ENCODE results near the gene SCAND1. TPM values are rescaled to one million over a fixed set of nuclear protein-coding genes. Genes with fewer than 3 reads are reported as not detected.

SCAND1 gene
- total and polyA plus RNA-seq, 9 of the 15 experiments (the other 6 are each of a cell fraction or from before 2014, with no cell fraction given), result 0.08 to 94.0 (median 5.8) TPM

DNA sequence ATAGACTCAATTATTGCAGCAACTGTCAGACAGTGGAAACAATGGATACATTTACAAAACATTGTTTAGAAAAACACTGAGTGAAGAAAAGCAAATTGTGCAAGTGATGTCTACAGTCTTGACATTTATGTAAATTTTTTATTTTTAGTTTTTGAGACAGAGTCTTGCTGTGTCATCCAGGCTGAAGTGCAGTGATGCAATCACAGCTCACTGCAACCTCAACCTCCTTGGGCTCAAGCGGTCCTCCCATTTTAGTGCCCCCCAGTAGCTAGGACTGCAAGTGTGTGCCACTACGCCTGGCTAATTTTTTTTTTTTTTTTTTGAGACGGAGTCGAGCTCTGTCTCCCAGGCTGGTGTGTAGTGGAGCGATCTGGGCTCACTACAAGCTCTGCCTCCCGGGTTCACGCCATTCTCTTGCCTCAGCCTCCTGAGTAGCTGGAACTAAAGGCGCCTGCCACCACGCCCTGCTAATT lies 23.8 kb upstream of the SCAND1 start:
- no peaks in the 10 kb centered on the region for H4K20me1 ChIP-seq (replicated peaks; ENCODE audit: control insufficient read depth, insufficient read depth, low read length)
- no peaks in the 10 kb centered on the region for H3K36me3 ChIP-seq (ENCODE audit: control insufficient read depth, insufficient read depth, low read length)
- no peak overlapping the region for H3K4me2 ChIP-seq (ENCODE audit: insufficient read depth, low read length)
- H3K9me3 ChIP-seq (replicated peaks; ENCODE audit: control insufficient read depth, insufficient read depth, low read depth, low read length), result no peaks in the 10 kb centered on the region
- H3K9ac ChIP-seq (ENCODE audit: insufficient read depth in 1 of 2, low read depth in 2 of 2, low read length in 2 of 2), result no peak overlapping the region
- H2AFZ ChIP-seq (ENCODE audit: low read depth, low read length), result peak overlapping the region; percentile 39; the same call in 1 of the 2 replicates
- in situ Hi-C loops (cut with MboI), result loop anchor here (25.0 kb wide), 1 partner anchor 459 kb away; no protein-coding TSS in a partner anchor
- DNase-seq (ENCODE audit: extremely low read depth in 1 of 4, low spot score in 3 of 4) (peak in 1 of 4 experiments; percentile 30), ATAC-seq (peak; percentile 77), FAIRE-seq (peak; percentile 64)
- no peak overlapping the region for H3K4me3 ChIP-seq
- POLR2A ChIA-PET, result no interaction called here
- no peaks in the 10 kb centered on the region for H3K27me3 ChIP-seq (ENCODE audit: control insufficient read depth in 2 of 2, insufficient read depth in 2 of 2, low read length in 2 of 2)
- CTCF ChIA-PET (ENCODE audit: low intra/inter-chr PET ratio), result no interaction called here
- WGBS (ENCODE audit: insufficient coverage, low coverage, missing lambda C conversion rate), result 17% methylated on average over 6 of the region's 9 CpGs
- intact Hi-C loops (cut with micrococcal nuclease), result no loop called here
- no peak overlapping the region for H3K27ac ChIP-seq (ENCODE audit: extremely low read depth, low read depth, low read length)
- H3K9me1 ChIP-seq (ENCODE audit: control insufficient read depth, insufficient read depth, low read length), result peaks cover 3% of the 10 kb centered on the region
- no peaks in the 10 kb centered on the region for H3K79me2 ChIP-seq (ENCODE audit: control insufficient read depth, insufficient read depth, low read length)
- peaks cover 0 to 11% of the 10 kb centered on the region in 2 experiments; a peak in 2 of 5 replicates for H3K4me1 ChIP-seq (replicated peaks in 1 of 2; ENCODE audit: control insufficient read depth in 2 of 2, insufficient read depth in 2 of 2, low read length in 2 of 2)
- no TSS peak for BruUV-seq (replicated peaks)
- TF ChIP-seq KAT2B (IDR thresholded peaks at IDR 0.05; ENCODE audit: low read depth, low read length) (no peak), CREBBP (IDR thresholded peaks at IDR 0.05; ENCODE audit: low read depth, low read length) (no peak), CCNT2 (IDR thresholded peaks at IDR 0.05; ENCODE audit: borderline replicate concordance, extremely low read depth, insufficient read length, low read depth, low read length) (no peak), ATF1 (CRISPR knock-in tag; IDR thresholded peaks at IDR 0.05) (no peak), ATF1 (tag; IDR thresholded peaks at IDR 0.05) (no peak), ZNF347 (CRISPR knock-in tag; IDR thresholded peaks at IDR 0.05; ENCODE audit: low read depth) (no peak), MCM5 (IDR thresholded peaks at IDR 0.05; ENCODE audit: low read depth) (no peak), EP300 (IDR thresholded peaks at IDR 0.05; ENCODE audit: low read length) (0 out of 2 replicates have a peak, but pooled peaks have one; percentile 23), MXD1 (CRISPR knock-in tag; IDR thresholded peaks at IDR 0.05; ENCODE audit: borderline replicate concordance, poor library complexity, severe bottlenecking) (no peak), TCFL5 (CRISPR knock-in tag; conservative IDR thresholded peaks at IDR 0.05) (no peak), HMBOX1 (IDR thresholded peaks at IDR 0.05) (no peak), PTBP1 (IDR thresholded peaks at IDR 0.05; ENCODE audit: low read depth, low read length) (no peak), L3MBTL2 (IDR thresholded peaks at IDR 0.05) (no peak), ZFP91 (CRISPR knock-in tag; IDR thresholded peaks at IDR 0.05) (no peak), SMARCB1 (IDR thresholded peaks at IDR 0.05; ENCODE audit: insufficient read length, low read depth) (no peak), ZFP1 (CRISPR knock-in tag; IDR thresholded peaks at IDR 0.05) (no peak), ZBTB34 (CRISPR knock-in tag; IDR thresholded peaks at IDR 0.05) (no peak), HDAC2 (IDR thresholded peaks at IDR 0.05) (peak; percentile 61; the same call in 1 of the 2 replicates)
- TF ChIP-seq, protein P1, sequence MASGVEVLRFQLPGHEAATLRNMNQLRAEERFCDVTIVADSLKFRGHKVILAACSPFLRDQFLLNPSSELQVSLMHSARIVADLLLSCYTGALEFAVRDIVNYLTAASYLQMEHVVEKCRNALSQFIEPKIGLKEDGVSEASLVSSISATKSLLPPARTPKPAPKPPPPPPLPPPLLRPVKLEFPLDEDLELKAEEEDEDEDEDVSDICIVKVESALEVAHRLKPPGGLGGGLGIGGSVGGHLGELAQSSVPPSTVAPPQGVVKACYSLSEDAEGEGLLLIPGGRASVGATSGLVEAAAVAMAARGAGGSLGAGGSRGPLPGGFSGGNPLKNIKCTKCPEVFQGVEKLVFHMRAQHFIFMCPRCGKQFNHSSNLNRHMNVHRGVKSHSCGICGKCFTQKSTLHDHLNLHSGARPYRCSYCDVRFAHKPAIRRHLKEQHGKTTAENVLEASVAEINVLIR (CRISPR knock-in tag; IDR thresholded peaks at IDR 0.05), result no peak

Data from K562 (cell line).